Left colon (tissue), 2 donors: Measurements from ENCODE around the gene KLHL1. TPM values are rescaled to one million over a fixed set of nuclear protein-coding genes. Genes with fewer than 3 reads are reported as not detected.

Experiments
- ATAC-seq: fragments of 200-7000 bp; cut with Tn5 transposase; one replicate; pipeline ENCODE4 v1.9.1; 2020; ENCODE audit warnings: mild to moderate bottlenecking, moderate library complexity
- DNase-seq, 2 donors: peaks; one replicate each; pipeline ENCODE4 v3.0.0-alpha.2; 2020
- intact Hi-C, 2 donors: fragments of 100-400 bp; cut with DNase I in 1 of 2; cut with micrococcal nuclease in 1 of 2; formaldehyde crosslinking; loops; one replicate each; pipeline versions ENCODE4 v1.11.2 to v1.14.0; 2022; cut with DNase I, micrococcal nuclease
- total RNA-seq, 2 donors: library from RNA; stranded (reverse); fragmentation: NEBNext Ultra II Directional; extraction: Animal tissue kit (Norgen Biotek cat#: 25700); gene quantifications; one replicate each; pipeline ENCODE4 v1.2.1, GENCODE V29; 2021
- donor health status: DM: no; HTN: no; CAD: no.
- donor health status: DM: yes; HTN: yes; CAD: no.

Gene KLHL1
- total RNA-seq, 2 donors from 2014 or later = 0.08 TPM; not detected in 1

- DNase-seq (no peak), ATAC-seq (no peak)
- intact Hi-C loops = no loop called here
Measured at GRCh38 chr13:70027551-70027950, 80.7 kb downstream of the KLHL1 start.

- DNase-seq (no peak), ATAC-seq (no peak)
- intact Hi-C loops = no loop called here
Measured at GRCh38 chr13:70023516-70023915, 84.7 kb downstream of the KLHL1 start.

- intact Hi-C loops = no loop called here
- DNase-seq = no peak
- no peak for ATAC-seq
Measured at GRCh38 chr13:70022646-70023045, 85.6 kb downstream of the KLHL1 start.

- ATAC-seq (no peak), DNase-seq (no peak)
- intact Hi-C loops = no loop called here
Measured at GRCh38 chr13:70016116-70016515, 92.1 kb downstream of the KLHL1 start.

- DNase-seq (no peak), ATAC-seq (no peak)
- intact Hi-C loops = no loop called here
Measured at GRCh38 chr13:70014337-70014736, 93.9 kb downstream of the KLHL1 start.

- DNase-seq (no peak), ATAC-seq (no peak)
- intact Hi-C loops = no loop called here
Measured at GRCh38 chr13:69999875-70000274, 108.4 kb downstream of the KLHL1 start.

- intact Hi-C loops = no loop called here
Measured at GRCh38 chr13:69997061-69997460, 111.2 kb downstream of the KLHL1 start.

GRCh38 chr13:69980799-69981198, 127.5 kb downstream of the KLHL1 start:
- intact Hi-C loops = no loop called here
- no peak for ATAC-seq
- DNase-seq = no peak

More at GRCh38 chr13:69997061-69997460, 111.2 kb downstream of the KLHL1 start:
- no peak for DNase-seq
- ATAC-seq = no peak

- intact Hi-C loops = no loop called here
- DNase-seq = no peak
- no peak for ATAC-seq
Measured at GRCh38 chr13:69975496-69975895, 132.8 kb downstream of the KLHL1 start.

- no peak for ATAC-seq
Measured at GRCh38 chr13:69970520-69970919, 137.7 kb downstream of the KLHL1 start.

GRCh38 chr13:69959046-69959445, 149.2 kb downstream of the KLHL1 start:
- ATAC-seq (no peak), DNase-seq (no peak)
- intact Hi-C loops = no loop called here

More at GRCh38 chr13:69970520-69970919, 137.7 kb downstream of the KLHL1 start:
- no peak for DNase-seq
- intact Hi-C loops = no loop called here

- DNase-seq (no peak), ATAC-seq (no peak)
- intact Hi-C loops = no loop called here
Measured at GRCh38 chr13:69956839-69957238, 151.4 kb downstream of the KLHL1 start.

- intact Hi-C loops = no loop called here
- DNase-seq = no peak
- ATAC-seq = no peak
Measured at GRCh38 chr13:69956349-69956748, 151.9 kb downstream of the KLHL1 start.

GRCh38 chr13:69955271-69955670, 153.0 kb downstream of the KLHL1 start:
- intact Hi-C loops = no loop called here
- no peak for ATAC-seq
- DNase-seq = no peak

- DNase-seq (no peak), ATAC-seq (no peak)
- intact Hi-C loops = no loop called here
Measured at GRCh38 chr13:69951412-69951811, 156.8 kb downstream of the KLHL1 start.

GRCh38 chr13:69950160-69950559, 158.1 kb downstream of the KLHL1 start:
- ATAC-seq (no peak), DNase-seq (no peak)
- intact Hi-C loops = no loop called here

- DNase-seq = no peak
- ATAC-seq = no peak
- intact Hi-C loops = no loop called here
Measured at GRCh38 chr13:69948016-69948415, 160.2 kb downstream of the KLHL1 start.

- no peak for DNase-seq
- intact Hi-C loops = no loop called here
- ATAC-seq = no peak
Measured at GRCh38 chr13:69947582-69947981, 160.7 kb downstream of the KLHL1 start.

GRCh38 chr13:69946511-69946910, 161.7 kb downstream of the KLHL1 start:
- intact Hi-C loops = no loop called here
- ATAC-seq (no peak), DNase-seq (no peak)

- ATAC-seq (peak; percentile 51), DNase-seq (no peak)
- intact Hi-C loops = no loop called here
Measured at GRCh38 chr13:69935043-69935442, 173.2 kb downstream of the KLHL1 start.

GRCh38 chr13:69928262-69928661, 180.0 kb downstream of the KLHL1 start:
- DNase-seq (no peak), ATAC-seq (no peak)
- intact Hi-C loops = no loop called here

GRCh38 chr13:69921156-69921555, 187.1 kb downstream of the KLHL1 start:
- no peak for DNase-seq
- intact Hi-C loops = no loop called here
- ATAC-seq = no peak
